Thyroid gland (tissue), 4 donors: ENCODE results near the gene GATA5. TPM values are rescaled to one million over a fixed set of nuclear protein-coding genes. Genes with fewer than 3 reads are reported as not detected.

Source experiments
- DNase-seq, 2 donors: peaks; one replicate each; pipeline ENCODE4 v3.0.0-alpha.2; 2019
- H3K27ac ChIP-seq, 3 donors: fragments of 200-600 bp; sonication (generic); 1 replicate in 2 of 3; 2 replicates in 1 of 3; pipeline ENCODE4 v1.5.1; 2016 to 2019; ENCODE audit warnings: mild to moderate bottlenecking in 1 of 3, moderate library complexity in 1 of 3
- H3K27me3 ChIP-seq: fragments of 200-600 bp; sonication (generic); one replicate; pipeline ENCODE4 v1.5.1; 2019
- H3K36me3 ChIP-seq, 2 donors: fragments of 200-600 bp; sonication (generic); one replicate each; pipeline ENCODE4 v1.5.1; 2016 to 2019
- H3K4me1 ChIP-seq, 2 donors: fragments of 200-600 bp; sonication (generic); one replicate each; pipeline ENCODE4 v1.5.1; 2017 to 2019
- H3K4me3 ChIP-seq, 3 donors: fragments of 200-600 bp; sonication (generic); replicated peaks in 1 of 3; 1 replicate in 2 of 3; 2 replicates in 1 of 3; pipeline ENCODE4 v1.5.1; 2016; ENCODE audit warnings: mild to moderate bottlenecking in 1 of 3
- H3K9me3 ChIP-seq: fragments of 200-600 bp; sonication (generic); one replicate; pipeline ENCODE4 v1.5.1; 2017
- CTCF ChIP-seq, 6 experiments: fragments of 200-600 bp in 3 of 6; fragments of 450-650 bp in 3 of 6; sonication (generic) in 3 of 6; IDR thresholded peaks; one replicate each; pipeline ENCODE4 v1.5.1; 2016 to 2019; ENCODE audit warnings: antibody characterized with exemption in 6 of 6, mild to moderate bottlenecking in 2 of 6, inconsistent platforms in 1 of 6, moderate library complexity in 1 of 6
- POLR2A ChIP-seq, 2 donors: fragments of 450-650 bp; IDR thresholded peaks; one replicate each; pipeline ENCODE4 v1.6.1; 2017; ENCODE audit warnings: antibody characterized with exemption in 2 of 2, mild to moderate bottlenecking in 2 of 2, moderate library complexity in 1 of 2
- WGBS, 2 donors: methylation state at CpG; one replicate each; pipeline ENCODE4 v1.1.5; 2017; 5-methylcytosine and 5-hydroxymethylcytosine counted together
- intact Hi-C: fragments of 100-400 bp; cut with DNase I; formaldehyde crosslinking; loops from one replicate; pipeline ENCODE4 v1.15.1; 2023
- total RNA-seq, 4 donors: library from RNA; depleted of rRNA; stranded (reverse); fragments of >200 nt; gene quantifications; one replicate each; pipeline ENCODE4 v1.2.3, GENCODE V29; 2016

Gene GATA5
- total RNA-seq, 4 donors from 2014 or later = 0.33 to 0.67 (median 0.54) TPM; not detected in 1

GRCh38 chr20:62496568-62497218 is 20.9 kb upstream of the GATA5 start:
- H3K27ac ChIP-seq = no peak overlapping the region
- 43 to 53% methylated on average over 14 to 16 of the region's 32 CpGs for WGBS, 2 donors
- TF ChIP-seq CTCF (IDR thresholded peaks at IDR 0.05) (peak in 5 of 6 experiments; percentile 15 to 66 (median 35)), POLR2A (IDR thresholded peaks at IDR 0.05) (no peak)
- no peak overlapping the region for H3K4me3 ChIP-seq
- no peaks in the 10 kb centered on the region for H3K4me1 ChIP-seq
- H3K27me3 ChIP-seq = no peaks in the 10 kb centered on the region
- intact Hi-C loops = loop anchor here (5.0 to 10.0 kb wide), 2 partner anchors 192 to 296 kb away; partner anchors contain the start of gene ADRM1
- DNase-seq = peak; percentile 22 to 25
- H3K36me3 ChIP-seq = no peaks in the 10 kb centered on the region
- H3K9me3 ChIP-seq = no peaks in the 10 kb centered on the region

- TF ChIP-seq CTCF (IDR thresholded peaks at IDR 0.05) (no peak), POLR2A (IDR thresholded peaks at IDR 0.05) (no peak)
- H3K36me3 ChIP-seq = no peaks in the 10 kb centered on the region
- no peak for DNase-seq
- H3K27me3 ChIP-seq = no peaks in the 10 kb centered on the region
- H3K27ac ChIP-seq = no peak overlapping the region
- no peak overlapping the region for H3K4me3 ChIP-seq
- H3K4me1 ChIP-seq = no peaks in the 10 kb centered on the region
- WGBS, 2 donors = 57% methylated on average over 9 to 12 of the region's 34 CpGs
- H3K9me3 ChIP-seq = no peaks in the 10 kb centered on the region
- intact Hi-C loops = loop anchor here (5.0 to 10.0 kb wide), 2 partner anchors 191 to 296 kb away; partner anchors contain the start of gene ADRM1
Observed at GRCh38 chr20:62495749-62496567, 20.2 kb upstream of the GATA5 start.

- Histone ChIP-seq H3K27ac (no peak overlapping the region), H3K36me3 (no peaks in the 10 kb centered on the region), H3K4me3 (no peak overlapping the region), H3K27me3 (no peaks in the 10 kb centered on the region), H3K9me3 (no peaks in the 10 kb centered on the region), H3K4me1 (no peaks in the 10 kb centered on the region)
- DNase-seq = no peak
- TF ChIP-seq POLR2A (IDR thresholded peaks at IDR 0.05) (no peak), CTCF (IDR thresholded peaks at IDR 0.05) (no peak)
- WGBS, 2 donors = 74 to 82% methylated on average over 25 to 26 of the region's 26 CpGs
- intact Hi-C loops = loop anchor here (5.0 to 10.0 kb wide), 2 partner anchors 190 to 297 kb away; partner anchors contain the start of gene ADRM1
Observed at GRCh38 chr20:62494980-62495748, 19.4 kb upstream of the GATA5 start.

- Histone ChIP-seq H3K27me3 (no peaks in the 10 kb centered on the region), H3K4me1 (peaks cover 0 to 5% of the 10 kb centered on the region in 2 donors), H3K9me3 (no peaks in the 10 kb centered on the region), H3K27ac (no peak overlapping the region), H3K4me3 (no peak overlapping the region), H3K36me3 (no peaks in the 10 kb centered on the region)
- intact Hi-C loops = loop anchor here (10.0 kb wide), 1 partner anchor 190 kb away; the partner anchor contains the start of gene ADRM1
- 49 to 65% methylated on average over 7 of the region's 7 CpGs for WGBS, 2 donors
- DNase-seq = no peak
- no peak for TF ChIP-seq POLR2A (IDR thresholded peaks at IDR 0.05)
- TF ChIP-seq CTCF (IDR thresholded peaks at IDR 0.05) = no peak
Observed at GRCh38 chr20:62494537-62494936, 18.7 kb upstream of the GATA5 start.
